Ovary (tissue), 9 donors: ENCODE measurements around the gene ADAMTS2. TPM values are rescaled to one million over a fixed set of nuclear protein-coding genes. Genes with fewer than 3 reads are reported as not detected.

ENCODE experiments used
- DNase-seq, 5 donors: peaks; one replicate each; pipeline ENCODE4 v3.0.0-alpha.2; 2019 to 2020
- H3K27ac ChIP-seq, 2 donors: fragments of 200-600 bp; one replicate each; pipeline versions ENCODE4 v1.5.1 to v1.8.0; 2019 to 2022
- H3K27me3 ChIP-seq: fragments of 200-600 bp; one replicate; pipeline ENCODE4 v1.8.0; 2022
- H3K36me3 ChIP-seq: fragments of 200-600 bp; sonication (generic); one replicate; pipeline ENCODE4 v1.5.1; 2019
- H3K4me1 ChIP-seq: one replicate; pipeline ENCODE4 v1.8.1; 2013; ENCODE audit warnings: mild to moderate bottlenecking, moderate library complexity; ENCODE audit not compliant: insufficient read depth
- H3K4me3 ChIP-seq: fragments of 200-600 bp; sonication (generic); one replicate; pipeline ENCODE4 v1.5.1; 2017
- H3K9me3 ChIP-seq, 2 donors: fragments of 200-600 bp in 1 of 2; sonication (generic) in 1 of 2; one replicate each; pipeline versions ENCODE4 v1.5.1 to v1.8.1; 2013 to 2019; ENCODE audit warnings: mild to moderate bottlenecking in 1 of 2, moderate library complexity in 1 of 2
- CTCF ChIP-seq, 3 donors: fragments of 450-650 bp in 2 of 3; fragments of 200-600 bp in 1 of 3; IDR thresholded peaks; one replicate each; pipeline versions ENCODE4 v1.5.1 to v1.8.0; 2016 to 2022; ENCODE audit warnings: antibody characterized with exemption in 3 of 3, mild to moderate bottlenecking in 1 of 3
- EP300 ChIP-seq: sonication (generic); formaldehyde crosslinking; IDR thresholded peaks from one replicate; pipeline ENCODE4 v1.6.1; 2017; ENCODE audit warnings: antibody characterized with exemption
- POLR2A ChIP-seq: fragments of 450-650 bp; IDR thresholded peaks from one replicate; pipeline ENCODE4 v1.6.1; 2017; ENCODE audit warnings: antibody characterized with exemption, mild to moderate bottlenecking, moderate library complexity
- WGBS, 3 donors: extraction: QIAGEN DNeasy Blood & Tissue Kit in 1 of 3; methylation state at CpG; one replicate each; pipeline versions ENCODE4 v1.1.5 to v1.1.7; 2013 to 2017; 5-methylcytosine and 5-hydroxymethylcytosine counted together
- intact Hi-C, 4 donors: fragments of 100-400 bp; cut with DNase I; formaldehyde crosslinking; loops; one replicate each; pipeline versions ENCODE4 v1.11.0 to v1.15.1; 2022 to 2023
- polyA plus RNA-seq, 2 donors: library from polyadenylated mRNA; stranded (reverse); fragments of 200-250 nt in 1 of 2; fragments of 350-450 nt in 1 of 2; fragmentation: Illumina TruSeq in 1 of 2; extraction: RNeasy Lipid Tissue Mini Kit (QIAGEN cat#74804) in 1 of 2; gene quantifications; one replicate each; pipeline ENCODE4 v1.2.3, GENCODE V29; 2013 to 2014
- total RNA-seq, 7 donors: library from RNA; depleted of rRNA in 2 of 7; stranded (reverse); fragments of >200 nt in 2 of 7; fragmentation: NEBNext Ultra II Directional in 3 of 7; extraction: Animal tissue kit (Norgen Biotek cat#: 25700) in 3 of 7; gene quantifications; one replicate each; pipeline versions ENCODE4 v1.1.0 to v1.2.4, GENCODE V29; 2016 to 2023
- donor health status: DM: no; HTN: no; CAD: no; lungs with moderate emphysema.
- donor health status: DM: no; HTN: no; CAD: no.
- donor health status: Bipolar disorder and iron deficiency.
- donor health status: DM: yes; HTN: yes; CAD: no.
- donor health status: DM: no; HTN: no; CAD: no.
- donor health status: DM: yes; HTN: yes; CAD: no.

Gene ADAMTS2
- total and polyA plus RNA-seq, 9 donors = 7.9 to 31.8 (median 11.5) TPM

GRCh38 chr5:179228341-179229121, 116.7 kb downstream of the ADAMTS2 start:
- no peak overlapping the region for H3K4me3 ChIP-seq
- TF ChIP-seq EP300 (no peak), CTCF (IDR thresholded peaks at IDR 0.05) (no peak), POLR2A (no peak)
- H3K27me3 ChIP-seq = no peaks in the 10 kb centered on the region
- no peak overlapping the region for H3K27ac ChIP-seq
- peak in 3 of 5 donors; percentile 24 to 37 (median 25) for DNase-seq
- H3K4me1 ChIP-seq = peaks cover 13% of the 10 kb centered on the region
- no peaks in the 10 kb centered on the region for H3K9me3 ChIP-seq
- intact Hi-C loops = no loop called here
- WGBS, 3 donors = 88 to 93% (median 89%) methylated on average over 20 of the region's 20 CpGs
- no peaks in the 10 kb centered on the region for H3K36me3 ChIP-seq

GRCh38 chr5:179227580-179228311, 117.5 kb downstream of the ADAMTS2 start:
- DNase-seq = peak; percentile 30 to 63 (median 55)
- Histone ChIP-seq H3K9me3 (no peaks in the 10 kb centered on the region), H3K4me3 (no peak overlapping the region), H3K27ac (no peak overlapping the region), H3K36me3 (no peaks in the 10 kb centered on the region), H3K4me1 (peaks cover 13% of the 10 kb centered on the region), H3K27me3 (no peaks in the 10 kb centered on the region)
- TF ChIP-seq EP300 = no peak
- TF ChIP-seq CTCF (IDR thresholded peaks at IDR 0.05) = no peak
- no peak for TF ChIP-seq POLR2A
- WGBS, 3 donors = 46 to 59% (median 52%) methylated on average over 17 of the region's 17 CpGs
- intact Hi-C loops = no loop called here

GRCh38 chr5:179227229-179227579, 118.1 kb downstream of the ADAMTS2 start:
- H3K4me3 ChIP-seq = no peak overlapping the region
- TF ChIP-seq CTCF (IDR thresholded peaks at IDR 0.05) (no peak), EP300 (no peak)
- no peaks in the 10 kb centered on the region for H3K36me3 ChIP-seq
- H3K4me1 ChIP-seq = peaks cover 13% of the 10 kb centered on the region
- no peak overlapping the region for H3K27ac ChIP-seq
- no peaks in the 10 kb centered on the region for H3K9me3 ChIP-seq
- H3K27me3 ChIP-seq = no peaks in the 10 kb centered on the region
- 8 to 29% (median 16%) methylated on average over 4 of the region's 4 CpGs for whole genome bisulfite sequencing, 3 donors
- intact Hi-C loops = no loop called here
- peak in 3 of 5 donors; percentile 26 to 58 (median 52) for DNase-seq

- Histone ChIP-seq H3K4me3 (no peak overlapping the region), H3K4me1 (peaks cover 13% of the 10 kb centered on the region), H3K27me3 (no peaks in the 10 kb centered on the region), H3K9me3 (no peaks in the 10 kb centered on the region), H3K36me3 (no peaks in the 10 kb centered on the region), H3K27ac (no peak overlapping the region)
- intact Hi-C loops = no loop called here
- WGBS, 3 donors = 5 to 19% (median 16%) methylated on average over 8 of the region's 8 CpGs
- peak in 3 of 5 donors; percentile 4 to 32 (median 25) for DNase-seq
- TF ChIP-seq CTCF (IDR thresholded peaks at IDR 0.05) = no peak
- no peak for TF ChIP-seq EP300
- no peak for TF ChIP-seq POLR2A
Observed at GRCh38 chr5:179226696-179227095, 118.6 kb downstream of the ADAMTS2 start.
